ENCODE data around the gene XPNPEP1. TPM values are rescaled to one million over a fixed set of nuclear protein-coding genes. Genes with fewer than 3 reads are reported as not detected.
A peak's percentile ranks its signal among the peaks of the same experiment; 100 is the strongest.

The XPNPEP1 gene
- total RNA-seq, 1 donor from 2014 or later, result 80.6 TPM

GRCh38 chr10:109968953-109969759 is 45.8 kb upstream of the XPNPEP1 start:
- Mint-ChIP-seq H3K27me3 (ENCODE audit: low read depth) (no peaks in the 10 kb centered on the region), H3K9me3 (ENCODE audit: low read depth) (no peaks in the 10 kb centered on the region), H3K36me3 (ENCODE audit: low read depth) (no peaks in the 10 kb centered on the region), H3K4me3 (ENCODE audit: unreplicated experiment) (no peak overlapping the region), H3K4me1 (ENCODE audit: low read depth) (peaks cover 46% of the 10 kb centered on the region), H3K27ac (ENCODE audit: unreplicated experiment) (peak overlapping the region; percentile 15)
- no peak for TF ChIP-seq CTCF (IDR thresholded peaks at IDR 0.05)
- no peak for DNase-seq (ENCODE audit: low spot score)

DNA sequence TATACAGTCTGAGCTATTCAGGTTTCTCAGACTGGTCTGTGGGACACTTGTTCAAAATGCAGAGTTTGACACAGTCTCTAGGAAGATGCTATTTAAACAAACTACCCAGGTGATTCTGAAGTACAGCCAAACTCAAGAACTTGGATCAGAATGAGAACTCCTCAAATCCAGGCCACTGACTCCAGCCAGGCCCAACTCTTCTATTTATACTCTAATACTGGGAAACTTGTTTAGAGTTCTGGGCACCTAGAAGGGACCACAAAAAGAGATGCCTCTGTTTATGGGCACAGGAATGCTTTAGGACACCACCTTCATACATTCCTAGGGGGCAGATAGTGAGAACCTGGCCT is 44.4 kb upstream of the XPNPEP1 start:
- H3K4me3 Mint-ChIP-seq (ENCODE audit: unreplicated experiment), result peak overlapping the region; percentile 15
- H3K27ac Mint-ChIP-seq (ENCODE audit: unreplicated experiment), result peak overlapping the region; percentile 87
- H3K27me3 Mint-ChIP-seq (ENCODE audit: low read depth), result no peaks in the 10 kb centered on the region
- no peaks in the 10 kb centered on the region for H3K36me3 Mint-ChIP-seq (ENCODE audit: low read depth)
- TF ChIP-seq CTCF (IDR thresholded peaks at IDR 0.05), result no peak
- DNase-seq (ENCODE audit: low spot score), result no peak
- H3K9me3 Mint-ChIP-seq (ENCODE audit: low read depth), result no peaks in the 10 kb centered on the region
- peaks cover 57% of the 10 kb centered on the region for H3K4me1 Mint-ChIP-seq (ENCODE audit: low read depth)

GRCh38 chr10:109966961-109967738 is 43.8 kb upstream of the XPNPEP1 start:
- Mint-ChIP-seq H3K4me1 (ENCODE audit: low read depth) (peaks cover 62% of the 10 kb centered on the region), H3K9me3 (ENCODE audit: low read depth) (no peaks in the 10 kb centered on the region), H3K27ac (ENCODE audit: unreplicated experiment) (peak overlapping the region; percentile 87), H3K4me3 (ENCODE audit: unreplicated experiment) (peak overlapping the region; percentile 15), H3K27me3 (ENCODE audit: low read depth) (no peaks in the 10 kb centered on the region), H3K36me3 (ENCODE audit: low read depth) (no peaks in the 10 kb centered on the region)
- DNase-seq (ENCODE audit: low spot score), result no peak
- no peak for TF ChIP-seq CTCF (IDR thresholded peaks at IDR 0.05)

DNA sequence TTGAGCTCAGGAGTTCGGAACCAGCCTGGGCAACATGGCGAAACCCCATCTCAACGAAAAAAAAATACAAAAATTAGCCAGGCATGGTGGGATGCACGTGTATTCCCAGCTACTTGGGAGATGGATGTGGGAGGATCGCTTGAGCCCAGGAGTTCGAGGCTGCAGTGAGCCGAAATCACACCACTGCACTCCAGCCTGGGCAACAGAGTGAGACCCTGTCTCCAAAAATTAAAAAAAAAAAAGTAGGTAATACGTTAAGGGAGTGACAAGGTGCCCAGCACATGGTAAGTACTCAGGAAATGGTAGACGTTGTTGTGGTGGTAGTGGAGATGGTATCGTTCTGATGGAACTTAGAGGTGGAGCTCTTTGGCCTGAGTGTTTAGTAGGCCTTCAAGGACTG is 41.0 kb upstream of the XPNPEP1 start:
- no peaks in the 10 kb centered on the region for H3K36me3 Mint-ChIP-seq (ENCODE audit: low read depth)
- H3K27ac Mint-ChIP-seq (ENCODE audit: unreplicated experiment), result peak overlapping the region; percentile 15
- H3K4me3 Mint-ChIP-seq (ENCODE audit: unreplicated experiment), result no peak overlapping the region

More for the DNA sequence above, 41.0 kb upstream of the XPNPEP1 start:
- Mint-ChIP-seq H3K4me1 (ENCODE audit: low read depth) (peaks cover 86% of the 10 kb centered on the region), H3K9me3 (ENCODE audit: low read depth) (no peaks in the 10 kb centered on the region), H3K27me3 (ENCODE audit: low read depth) (no peaks in the 10 kb centered on the region)
- no peak for DNase-seq (ENCODE audit: low spot score)
- TF ChIP-seq CTCF (IDR thresholded peaks at IDR 0.05), result no peak
